ENCODE measurements around the gene KIF3A.
A peak's percentile ranks its signal among the peaks of the same experiment; 100 is the strongest.

The KIF3A gene

DNA sequence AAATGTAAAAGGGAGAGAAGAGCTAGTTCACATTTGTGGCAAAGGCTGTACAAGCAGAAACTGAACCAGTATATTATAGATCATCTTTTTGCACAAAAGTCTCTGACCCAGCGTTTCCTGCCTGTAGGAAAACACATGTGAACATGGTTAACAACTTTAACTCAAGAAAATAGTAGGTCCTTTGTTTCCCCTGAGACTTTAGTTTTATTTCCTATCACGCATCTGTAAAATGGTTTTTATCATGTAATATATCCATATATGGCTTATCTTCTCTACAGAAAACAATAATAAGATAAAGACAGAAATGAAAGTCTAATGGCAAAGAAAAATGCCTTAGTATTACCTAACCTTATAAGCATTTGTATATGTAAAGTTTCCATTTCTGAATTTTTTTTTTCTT, 2.7 kb downstream of the KIF3A start:
- no peak for TF ChIP-seq FOXP2 (optimal IDR thresholded peaks at IDR 0.05; ENCODE audit: control extremely low read depth, extremely low read length, insufficient read depth)
- TF ChIP-seq EZH2 (IDR thresholded peaks at IDR 0.05), result no peak
- TF ChIP-seq POLR2AphosphoS5 (IDR thresholded peaks at IDR 0.05; ENCODE audit: borderline replicate concordance, low read depth, low read length), result no peak
- Histone ChIP-seq H3K9ac (ENCODE audit: insufficient read length) (no peak overlapping the region), H3K27ac (no peak overlapping the region), H3K4me3 (no peak overlapping the region), H3K36me3 (ENCODE audit: insufficient read depth, low read length) (no peaks in the 10 kb centered on the region), H3K9me3 (ENCODE audit: low read depth, low read length) (no peaks in the 10 kb centered on the region)
- no peak for DNase-seq (ENCODE audit: low read depth, low spot score)

DNA sequence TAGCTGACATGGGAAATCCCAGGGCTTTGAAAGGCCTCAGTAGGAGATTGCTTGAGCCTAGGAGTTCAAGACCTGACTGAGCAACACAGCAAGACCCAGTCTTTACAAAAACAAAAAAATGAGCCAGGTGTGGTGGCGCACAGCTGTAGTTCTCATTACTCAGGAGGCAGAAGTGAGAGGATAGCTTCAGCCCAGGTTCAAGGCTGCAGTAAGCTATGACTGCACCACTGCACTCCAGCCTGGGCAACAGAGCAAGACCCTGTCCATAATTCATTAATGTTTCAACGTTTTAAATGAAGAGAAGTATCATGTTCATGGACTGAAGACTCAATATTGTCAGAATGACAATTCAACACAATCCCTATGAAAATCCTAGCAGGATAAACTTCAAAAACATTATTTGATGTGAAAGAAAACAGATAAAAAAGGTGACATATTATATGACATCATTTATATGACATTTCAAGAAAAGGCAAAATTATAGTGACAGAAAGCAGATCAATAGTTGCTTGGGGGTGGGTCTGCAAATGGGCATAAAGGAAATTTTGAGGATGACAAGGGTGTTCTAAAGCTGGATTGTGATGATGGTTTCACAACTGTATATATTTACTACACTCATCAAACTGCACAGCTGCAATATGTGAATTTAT, 3.7 kb downstream of the KIF3A start:
- TF ChIP-seq POLR2AphosphoS5 (IDR thresholded peaks at IDR 0.05; ENCODE audit: borderline replicate concordance, low read depth, low read length) (no peak), FOXP2 (optimal IDR thresholded peaks at IDR 0.05; ENCODE audit: control extremely low read depth, extremely low read length, insufficient read depth) (no peak), EZH2 (IDR thresholded peaks at IDR 0.05) (no peak)
- DNase-seq (ENCODE audit: low read depth, low spot score), result no peak
- Histone ChIP-seq H3K9ac (ENCODE audit: insufficient read length) (no peak overlapping the region), H3K27ac (no peak overlapping the region), H3K36me3 (ENCODE audit: insufficient read depth, low read length) (no peaks in the 10 kb centered on the region), H3K4me3 (no peak overlapping the region), H3K9me3 (ENCODE audit: low read depth, low read length) (no peaks in the 10 kb centered on the region)

DNA sequence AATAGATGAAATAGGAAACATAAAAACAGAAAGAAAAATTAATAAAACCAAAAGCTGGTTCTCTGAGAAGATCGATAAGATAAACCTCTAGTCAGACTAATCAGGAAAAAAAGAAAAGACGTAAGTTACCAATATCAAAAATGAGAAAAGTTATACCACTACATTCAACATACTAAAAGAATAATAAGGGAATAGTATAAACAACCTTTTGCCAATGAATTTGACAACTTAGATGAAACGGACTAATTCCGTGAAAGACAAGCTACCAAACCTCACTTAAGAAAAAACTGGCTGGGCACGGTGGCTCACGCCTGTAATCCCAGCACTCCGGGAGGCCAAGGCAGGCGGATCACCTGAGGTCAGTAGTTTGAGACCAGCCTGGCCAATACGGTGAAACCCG, 7.5 kb downstream of the KIF3A start:
- H3K9me3 ChIP-seq (ENCODE audit: low read depth, low read length), result no peaks in the 10 kb centered on the region
- TF ChIP-seq FOXP2 (optimal IDR thresholded peaks at IDR 0.05; ENCODE audit: control extremely low read depth, extremely low read length, insufficient read depth) (no peak), EZH2 (IDR thresholded peaks at IDR 0.05) (no peak), POLR2AphosphoS5 (IDR thresholded peaks at IDR 0.05; ENCODE audit: borderline replicate concordance, low read depth, low read length) (no peak)
- no peak for DNase-seq (ENCODE audit: low read depth, low spot score)

DNA sequence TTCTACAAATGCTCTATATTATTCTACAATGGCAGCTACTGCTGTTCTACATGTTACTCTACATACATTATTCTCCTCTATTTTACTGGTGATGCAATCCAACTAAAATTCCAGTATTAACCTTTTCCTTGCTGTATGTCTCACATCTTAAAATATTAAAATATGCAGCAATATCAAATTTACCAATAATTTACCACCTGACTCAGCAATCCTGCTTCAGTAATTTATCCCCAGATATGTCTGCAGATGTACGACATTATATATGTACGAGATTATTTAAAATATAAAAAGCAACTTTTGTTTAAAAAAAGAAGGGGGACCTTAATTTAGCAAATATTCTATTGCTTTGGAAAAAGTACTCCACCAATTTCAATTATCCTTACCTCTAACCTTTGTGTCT, 11.6 kb downstream of the KIF3A start:
- TF ChIP-seq FOXP2 (optimal IDR thresholded peaks at IDR 0.05; ENCODE audit: control extremely low read depth, extremely low read length, insufficient read depth) (no peak), EZH2 (IDR thresholded peaks at IDR 0.05) (no peak), POLR2AphosphoS5 (IDR thresholded peaks at IDR 0.05; ENCODE audit: borderline replicate concordance, low read depth, low read length) (no peak)
- H3K27ac ChIP-seq, result no peak overlapping the region
- no peak overlapping the region for H3K9ac ChIP-seq (ENCODE audit: insufficient read length)
- no peaks in the 10 kb centered on the region for H3K9me3 ChIP-seq (ENCODE audit: low read depth, low read length)
- H3K4me3 ChIP-seq, result no peak overlapping the region
- 0 out of 2 replicates have a peak, but pooled peaks cover 5% of the 10 kb centered on the region for H3K36me3 ChIP-seq (ENCODE audit: insufficient read depth, low read length)
- no peak for DNase-seq (ENCODE audit: low read depth, low spot score)

More for the DNA sequence above, 7.5 kb downstream of the KIF3A start:
- Histone ChIP-seq H3K36me3 (ENCODE audit: insufficient read depth, low read length) (0 out of 2 replicates have a peak, but pooled peaks cover 5% of the 10 kb centered on the region), H3K9ac (ENCODE audit: insufficient read length) (no peak overlapping the region), H3K27ac (no peak overlapping the region), H3K4me3 (no peak overlapping the region)

DNA sequence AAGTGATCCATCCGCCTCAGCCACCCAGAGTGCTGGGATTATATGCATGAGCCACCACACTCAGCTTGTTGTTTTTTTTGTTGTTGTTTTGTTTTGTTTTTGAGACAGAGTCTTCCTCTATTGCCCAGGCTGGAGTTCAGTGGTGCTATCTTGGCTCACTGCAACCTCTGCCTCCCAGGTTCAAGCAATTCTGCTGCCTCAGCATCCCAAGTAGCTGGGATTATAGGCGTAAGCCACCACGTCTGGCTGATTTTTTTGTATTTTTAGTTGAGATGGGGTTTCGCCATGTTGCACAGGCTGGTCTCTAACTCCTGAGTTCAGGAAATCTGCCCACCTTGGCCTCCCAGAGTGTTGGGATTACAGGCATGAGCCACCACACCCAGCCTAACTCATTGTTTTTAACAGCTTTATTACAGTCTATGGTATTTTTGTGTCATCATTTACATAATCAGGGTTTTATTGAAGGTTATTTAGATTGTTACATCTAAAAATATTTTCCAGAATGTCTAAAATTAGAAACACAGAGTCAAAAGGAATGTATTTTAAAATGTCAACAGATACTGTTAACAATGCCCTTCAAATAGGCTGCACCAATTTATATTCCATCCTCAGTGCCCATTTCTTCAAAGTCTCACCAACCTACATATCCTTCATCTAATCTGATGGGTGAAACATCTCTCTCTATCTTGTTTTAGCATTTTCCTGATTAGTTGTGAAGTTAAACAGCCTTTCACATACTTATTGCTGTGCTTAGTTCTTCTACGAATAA, 18.6 kb downstream of the KIF3A start:
- H3K4me3 ChIP-seq, result no peak overlapping the region
- no peak overlapping the region for H3K9ac ChIP-seq (ENCODE audit: insufficient read length)
- no peaks in the 10 kb centered on the region; the same call in 1 of the 2 replicates for H3K36me3 ChIP-seq (ENCODE audit: insufficient read depth, low read length)
- no peaks in the 10 kb centered on the region for H3K9me3 ChIP-seq (ENCODE audit: low read depth, low read length)
- TF ChIP-seq POLR2AphosphoS5 (IDR thresholded peaks at IDR 0.05; ENCODE audit: borderline replicate concordance, low read depth, low read length) (no peak), EZH2 (IDR thresholded peaks at IDR 0.05) (no peak), FOXP2 (optimal IDR thresholded peaks at IDR 0.05; ENCODE audit: control extremely low read depth, extremely low read length, insufficient read depth) (no peak)
- H3K27ac ChIP-seq, result no peak overlapping the region
- DNase-seq (ENCODE audit: low read depth, low spot score), result no peak

DNA sequence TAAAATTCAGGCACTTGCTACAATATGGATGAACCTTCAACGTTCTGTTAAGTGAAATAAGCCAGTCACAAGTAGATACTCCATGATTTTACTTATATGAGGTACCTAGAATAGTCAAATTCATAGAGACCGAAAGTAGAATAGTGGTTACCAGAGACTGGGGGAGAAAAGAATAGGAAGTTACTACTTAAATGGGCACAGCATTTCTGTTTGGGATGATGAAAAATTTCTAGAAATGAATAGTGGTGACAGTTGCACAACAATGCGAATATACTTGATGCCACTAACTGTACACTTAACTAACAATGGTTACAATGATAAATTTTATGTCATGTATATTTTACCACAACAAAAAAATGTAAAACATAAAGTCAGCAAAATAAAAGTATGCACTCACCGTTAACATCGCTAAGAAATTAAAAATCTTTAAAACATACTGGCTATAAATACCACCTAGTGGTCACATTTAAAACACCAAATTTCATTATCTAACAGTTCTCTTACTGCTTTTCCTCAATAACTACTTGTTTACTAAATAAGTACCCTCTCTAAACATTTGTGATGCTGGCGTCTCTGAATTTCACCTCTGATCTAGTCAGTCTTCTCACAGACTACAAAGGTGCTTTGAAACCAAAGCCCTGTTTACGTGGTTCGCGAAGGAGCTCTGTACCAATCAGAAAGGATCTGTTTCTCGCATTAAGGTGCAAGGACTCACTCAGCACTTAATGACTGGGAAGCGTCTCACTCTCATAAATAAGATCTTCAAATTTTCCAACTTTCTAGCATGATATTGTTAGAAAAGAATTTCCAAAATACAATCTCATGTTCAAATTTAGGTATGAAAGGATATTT, 22.7 kb downstream of the KIF3A start:
- no peaks in the 10 kb centered on the region; the same call in 1 of the 2 replicates for H3K36me3 ChIP-seq (ENCODE audit: insufficient read depth, low read length)
- H3K27ac ChIP-seq, result no peak overlapping the region
- no peak overlapping the region for H3K4me3 ChIP-seq
- H3K9me3 ChIP-seq (ENCODE audit: low read depth, low read length), result no peaks in the 10 kb centered on the region
- no peak overlapping the region for H3K9ac ChIP-seq (ENCODE audit: insufficient read length)
- no peak for DNase-seq (ENCODE audit: low read depth, low spot score)
- TF ChIP-seq POLR2AphosphoS5 (IDR thresholded peaks at IDR 0.05; ENCODE audit: borderline replicate concordance, low read depth, low read length) (no peak), FOXP2 (optimal IDR thresholded peaks at IDR 0.05; ENCODE audit: control extremely low read depth, extremely low read length, insufficient read depth) (no peak), EZH2 (IDR thresholded peaks at IDR 0.05) (no peak)

DNA sequence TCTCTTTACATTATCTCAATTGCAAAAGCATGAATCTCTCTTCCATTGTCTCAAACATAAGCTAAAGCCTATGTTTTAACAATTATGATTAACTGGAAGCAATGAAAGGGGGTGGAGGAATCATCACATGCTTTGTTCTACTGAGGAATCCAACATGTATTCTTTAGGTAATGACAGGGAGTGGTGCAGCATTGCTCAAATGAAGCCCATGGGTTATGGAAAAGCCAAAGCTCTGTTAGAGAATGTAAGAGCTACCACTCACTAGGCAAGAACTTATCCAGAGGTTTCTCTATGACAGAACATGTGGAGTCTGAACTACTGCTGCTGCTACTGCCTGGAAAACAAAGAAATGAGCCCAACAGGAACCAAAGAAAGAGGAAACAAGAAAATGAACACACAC, 28.7 kb downstream of the KIF3A start:
- no peak overlapping the region for H3K9ac ChIP-seq (ENCODE audit: insufficient read length)

DNA sequence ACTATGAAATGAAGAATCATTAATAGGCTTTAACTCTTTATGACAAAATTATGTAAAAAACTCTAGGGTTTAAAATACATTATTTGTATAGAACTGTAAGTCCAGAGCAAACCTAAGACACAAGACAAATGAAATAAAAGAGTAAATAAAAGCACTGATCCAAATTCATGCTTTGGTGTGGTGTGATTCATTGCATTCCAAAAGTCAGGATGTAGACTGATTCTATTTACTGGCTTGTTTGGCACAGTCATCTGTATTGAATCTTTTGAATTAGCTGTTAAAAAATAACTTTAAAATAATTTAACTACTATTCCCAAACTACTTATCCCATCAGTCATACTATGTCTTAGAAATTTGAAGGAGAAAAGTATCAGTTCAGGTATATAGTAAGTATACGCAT, 32.5 kb downstream of the KIF3A start:
- no peak overlapping the region for H3K27ac ChIP-seq
- no peak overlapping the region for H3K9ac ChIP-seq (ENCODE audit: insufficient read length)
- H3K4me3 ChIP-seq, result no peak overlapping the region
- DNase-seq (ENCODE audit: low read depth, low spot score), result no peak
- TF ChIP-seq EZH2 (IDR thresholded peaks at IDR 0.05), result no peak
- no peak for TF ChIP-seq POLR2AphosphoS5 (IDR thresholded peaks at IDR 0.05; ENCODE audit: borderline replicate concordance, low read depth, low read length)
- TF ChIP-seq FOXP2 (optimal IDR thresholded peaks at IDR 0.05; ENCODE audit: control extremely low read depth, extremely low read length, insufficient read depth), result no peak
- H3K36me3 ChIP-seq (ENCODE audit: insufficient read depth, low read length), result peaks cover 20% of the 10 kb centered on the region
- no peaks in the 10 kb centered on the region for H3K9me3 ChIP-seq (ENCODE audit: low read depth, low read length)

More for the DNA sequence above, 28.7 kb downstream of the KIF3A start:
- H3K9me3 ChIP-seq (ENCODE audit: low read depth, low read length), result no peaks in the 10 kb centered on the region
- 0 out of 2 replicates have a peak overlapping the region, but pooled peaks have one; percentile 33 for H3K27ac ChIP-seq
- no peak overlapping the region for H3K4me3 ChIP-seq
- TF ChIP-seq POLR2AphosphoS5 (IDR thresholded peaks at IDR 0.05; ENCODE audit: borderline replicate concordance, low read depth, low read length) (no peak), EZH2 (IDR thresholded peaks at IDR 0.05) (no peak), FOXP2 (optimal IDR thresholded peaks at IDR 0.05; ENCODE audit: control extremely low read depth, extremely low read length, insufficient read depth) (no peak)
- no peaks in the 10 kb centered on the region for H3K36me3 ChIP-seq (ENCODE audit: insufficient read depth, low read length)
- DNase-seq (ENCODE audit: low read depth, low spot score), result no peak
